ENCODE measurements around the gene PIP5KL1.
A peak's percentile ranks its signal among the peaks of the same experiment; 100 is the strongest.
"Not testable (repeated sequence)": the region's sequence is repeated elsewhere in the genome, so short reads cannot be mapped to it uniquely, and the experiment has no call there.

Gene PIP5KL1

GRCh38 chr9:127884976-127885490 lies 45.5 kb downstream of the PIP5KL1 start:
- no peak for DNase-seq

- DNase-seq = no peak
Observed at GRCh38 chr9:127884427-127884911, 46.1 kb downstream of the PIP5KL1 start.

- DNase-seq = no peak
Observed at GRCh38 chr9:127883959-127884358, 46.6 kb downstream of the PIP5KL1 start.

GRCh38 chr9:127881715-127882114 lies 48.9 kb downstream of the PIP5KL1 start:
- not testable (repeated sequence) for DNase-seq

GRCh38 chr9:127880143-127880542 lies 50.4 kb downstream of the PIP5KL1 start:
- DNase-seq = no peak

GRCh38 chr9:127878652-127879390 lies 51.8 kb downstream of the PIP5KL1 start:
- DNase-seq = no peak

- no peak for DNase-seq
Observed at GRCh38 chr9:127878001-127878651, 52.5 kb downstream of the PIP5KL1 start.

GRCh38 chr9:127877566-127877998 lies 53.0 kb downstream of the PIP5KL1 start, which contains the start of gene AK1:
Gene AK1 (minus strand): TSS chr9:127877675. CDS start chr9:127874617, 3,058 bp downstream.
- peak; percentile 59 for DNase-seq

- no peak for DNase-seq
Observed at GRCh38 chr9:127876764-127877562, 53.6 kb downstream of the PIP5KL1 start.

GRCh38 chr9:127876026-127876763 lies 54.4 kb downstream of the PIP5KL1 start:
- no peak for DNase-seq

GRCh38 chr9:127875306-127875966 lies 55.1 kb downstream of the PIP5KL1 start:
- no peak for DNase-seq

- DNase-seq = no peak
Observed at GRCh38 chr9:127874301-127875221, 56.0 kb downstream of the PIP5KL1 start.

- DNase-seq = no peak
Observed at GRCh38 chr9:127873886-127874285, 56.7 kb downstream of the PIP5KL1 start.

- DNase-seq = no peak
Observed at GRCh38 chr9:127873223-127873691, 57.3 kb downstream of the PIP5KL1 start.

- DNase-seq = no peak
Observed at GRCh38 chr9:127872369-127873222, 58.0 kb downstream of the PIP5KL1 start.

- no peak for DNase-seq
Observed at GRCh38 chr9:127871531-127871930, 59.0 kb downstream of the PIP5KL1 start.

GRCh38 chr9:127870887-127871286 lies 59.7 kb downstream of the PIP5KL1 start:
- no peak for DNase-seq

All from NCI-H1048 (cell line).